Measurements from ENCODE around the gene SCGB2B2. TPM values are rescaled to one million over a fixed set of nuclear protein-coding genes. Genes with fewer than 3 reads are reported as not detected.

Gene SCGB2B2
- total RNA-seq, 1 donor from 2014 or later, result 0.60 TPM

GRCh38 chr19:34644991-34645461 is 31.9 kb downstream of the SCGB2B2 start:
- H3K36me3 Mint-ChIP-seq, result no peaks in the 10 kb centered on the region
- H3K27ac Mint-ChIP-seq, result no peak overlapping the region
- H3K27me3 Mint-ChIP-seq, result no peaks in the 10 kb centered on the region
- no peaks in the 10 kb centered on the region for H3K9me3 Mint-ChIP-seq
- TF ChIP-seq, protein P1, sequence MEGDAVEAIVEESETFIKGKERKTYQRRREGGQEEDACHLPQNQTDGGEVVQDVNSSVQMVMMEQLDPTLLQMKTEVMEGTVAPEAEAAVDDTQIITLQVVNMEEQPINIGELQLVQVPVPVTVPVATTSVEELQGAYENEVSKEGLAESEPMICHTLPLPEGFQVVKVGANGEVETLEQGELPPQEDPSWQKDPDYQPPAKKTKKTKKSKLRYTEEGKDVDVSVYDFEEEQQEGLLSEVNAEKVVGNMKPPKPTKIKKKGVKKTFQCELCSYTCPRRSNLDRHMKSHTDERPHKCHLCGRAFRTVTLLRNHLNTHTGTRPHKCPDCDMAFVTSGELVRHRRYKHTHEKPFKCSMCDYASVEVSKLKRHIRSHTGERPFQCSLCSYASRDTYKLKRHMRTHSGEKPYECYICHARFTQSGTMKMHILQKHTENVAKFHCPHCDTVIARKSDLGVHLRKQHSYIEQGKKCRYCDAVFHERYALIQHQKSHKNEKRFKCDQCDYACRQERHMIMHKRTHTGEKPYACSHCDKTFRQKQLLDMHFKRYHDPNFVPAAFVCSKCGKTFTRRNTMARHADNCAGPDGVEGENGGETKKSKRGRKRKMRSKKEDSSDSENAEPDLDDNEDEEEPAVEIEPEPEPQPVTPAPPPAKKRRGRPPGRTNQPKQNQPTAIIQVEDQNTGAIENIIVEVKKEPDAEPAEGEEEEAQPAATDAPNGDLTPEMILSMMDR (conservative IDR thresholded peaks at IDR 0.05), result no peak
- no peak overlapping the region for H3K4me3 Mint-ChIP-seq
- H3K4me1 Mint-ChIP-seq (ENCODE audit: unreplicated experiment), result no peaks in the 10 kb centered on the region
- DNase-seq (ENCODE audit: extremely low spot score, unreplicated experiment), result no peak

- TF ChIP-seq, protein P1 (conservative IDR thresholded peaks at IDR 0.05), result no peak
- no peak overlapping the region for H3K27ac Mint-ChIP-seq
Observed at GRCh38 chr19:34642241-34642640, 34.7 kb downstream of the SCGB2B2 start.

DNA sequence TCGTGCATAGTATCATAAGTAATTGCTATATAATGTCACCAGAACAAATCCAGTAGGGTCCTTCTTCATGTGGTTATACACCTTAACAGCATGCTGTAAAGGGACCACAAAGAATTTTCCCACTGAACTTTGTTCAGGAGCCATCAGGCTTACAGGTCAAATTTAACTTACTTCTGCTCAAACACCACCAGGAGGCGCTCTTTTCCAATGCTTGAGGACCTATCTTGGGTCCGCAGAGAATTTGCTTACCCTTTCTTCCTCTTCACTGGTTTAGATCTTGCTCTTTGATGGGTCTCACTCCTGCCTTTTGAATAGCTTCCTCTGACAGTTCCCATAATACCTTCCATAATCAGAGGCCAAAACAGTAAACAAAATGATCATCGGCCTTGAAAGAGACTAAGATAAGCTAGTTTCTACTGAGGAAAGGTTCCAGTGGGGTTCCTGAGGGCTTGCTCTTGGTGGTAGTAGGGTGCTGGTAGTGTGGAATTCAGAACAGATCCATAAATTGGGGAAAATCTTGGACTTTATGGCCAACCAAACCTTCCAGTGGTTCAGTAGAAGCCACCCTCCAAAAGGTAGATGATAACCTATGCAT is 37.4 kb downstream of the SCGB2B2 start:
- no peaks in the 10 kb centered on the region for H3K4me1 Mint-ChIP-seq (ENCODE audit: unreplicated experiment)
- H3K9me3 Mint-ChIP-seq, result no peaks in the 10 kb centered on the region
- no peaks in the 10 kb centered on the region for H3K27me3 Mint-ChIP-seq
- no peak for DNase-seq (ENCODE audit: extremely low spot score, unreplicated experiment)
- H3K4me3 Mint-ChIP-seq, result no peak overlapping the region
- TF ChIP-seq, protein P1 (conservative IDR thresholded peaks at IDR 0.05), result peak; percentile 81
- H3K36me3 Mint-ChIP-seq, result peaks cover 4% of the 10 kb centered on the region
- H3K27ac Mint-ChIP-seq, result no peak overlapping the region

More at GRCh38 chr19:34642241-34642640, 34.7 kb downstream of the SCGB2B2 start:
- H3K4me1 Mint-ChIP-seq (ENCODE audit: unreplicated experiment), result no peaks in the 10 kb centered on the region
- H3K36me3 Mint-ChIP-seq, result no peaks in the 10 kb centered on the region
- no peak overlapping the region for H3K4me3 Mint-ChIP-seq
- no peaks in the 10 kb centered on the region for H3K27me3 Mint-ChIP-seq
- H3K9me3 Mint-ChIP-seq, result no peaks in the 10 kb centered on the region
- DNase-seq (ENCODE audit: extremely low spot score, unreplicated experiment), result no peak

DNA sequence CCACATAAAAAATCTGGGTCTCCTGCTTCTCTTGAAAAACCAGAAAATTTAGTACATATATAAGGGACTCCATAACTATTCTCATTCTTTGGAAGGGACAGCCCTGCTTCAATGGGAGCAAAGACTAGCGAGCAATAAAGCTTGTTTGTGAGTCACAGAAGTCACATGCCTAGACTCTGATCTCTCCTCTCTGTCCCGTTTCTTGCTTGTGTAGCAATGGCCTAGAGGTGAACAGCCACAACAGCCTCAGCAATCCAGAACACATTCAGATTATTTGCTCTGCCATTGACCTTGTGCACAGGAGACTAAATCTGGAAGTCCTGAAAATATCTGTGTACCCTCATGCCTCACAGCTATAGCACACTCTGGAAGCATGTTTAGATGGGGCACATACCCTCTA is 43.2 kb downstream of the SCGB2B2 start:
- no peaks in the 10 kb centered on the region for H3K4me1 Mint-ChIP-seq (ENCODE audit: unreplicated experiment)
- H3K9me3 Mint-ChIP-seq, result peaks cover 5% of the 10 kb centered on the region
- H3K36me3 Mint-ChIP-seq, result peaks cover 4% of the 10 kb centered on the region
- DNase-seq (ENCODE audit: extremely low spot score, unreplicated experiment), result no peak
- TF ChIP-seq, protein P1 (conservative IDR thresholded peaks at IDR 0.05), result no peak
- no peaks in the 10 kb centered on the region for H3K27me3 Mint-ChIP-seq
- no peak overlapping the region for H3K4me3 Mint-ChIP-seq
- no peak overlapping the region for H3K27ac Mint-ChIP-seq

Other genes starting within 250 kb of the SCGB2B2 start
- gene UBA2, start 248.8 kb downstream of the SCGB2B2 start, total RNA-seq (ENCODE audit: low replicate concordance), result 88.5 and 109 TPM in 2 replicates
- 23.9 and 29.3 TPM in 2 replicates for gene WTIP, start 195.4 kb downstream of the SCGB2B2 start, total RNA-seq (ENCODE audit: low replicate concordance)
- 22.1 and 41.5 TPM in 2 replicates for gene ZNF302, start 519 bp upstream of the SCGB2B2 start, total RNA-seq (ENCODE audit: low replicate concordance)
- 6.5 and 8.5 TPM in 2 replicates for gene ZNF181, start 57.1 kb upstream of the SCGB2B2 start, total RNA-seq (ENCODE audit: low replicate concordance)
- 5.7 and 9.0 TPM in 2 replicates for gene ZNF599, start 96.1 kb upstream of the SCGB2B2 start, total RNA-seq (ENCODE audit: low replicate concordance)
- 4.0 and 6.9 TPM in 2 replicates for gene ZNF30, start 249.7 kb upstream of the SCGB2B2 start, total RNA-seq (ENCODE audit: low replicate concordance)

Measured in type B pancreatic cell (in vitro differentiated cells).